ENCODE measurements around the gene TJP1.
"Not testable (repeated sequence)": the region's sequence is repeated elsewhere in the genome, so short reads cannot be mapped to it uniquely, and the experiment has no call there.

The TJP1 gene

GRCh38 chr15:29678504-29679034, 143.7 kb downstream of the TJP1 start:
- DNase-seq = no peak

GRCh38 chr15:29677871-29678461, 144.3 kb downstream of the TJP1 start:
- DNase-seq = peak; percentile 16

- no peak for DNase-seq
Observed at GRCh38 chr15:29677455-29677854, 144.8 kb downstream of the TJP1 start.

- no peak for DNase-seq
Observed at GRCh38 chr15:29676961-29677402, 145.3 kb downstream of the TJP1 start.

GRCh38 chr15:29676374-29676960, 145.8 kb downstream of the TJP1 start:
- not testable (repeated sequence) for DNase-seq

- DNase-seq = no peak
Observed at GRCh38 chr15:29675791-29676301, 146.4 kb downstream of the TJP1 start.

- peak; percentile 40 for DNase-seq
Observed at GRCh38 chr15:29674661-29675533, 147.4 kb downstream of the TJP1 start.

GRCh38 chr15:29672923-29673809, 149.1 kb downstream of the TJP1 start:
- DNase-seq = no peak

- DNase-seq = no peak
Observed at GRCh38 chr15:29672446-29672845, 149.8 kb downstream of the TJP1 start.

- DNase-seq = not testable (repeated sequence)
Observed at GRCh38 chr15:29672046-29672445, 150.2 kb downstream of the TJP1 start.

GRCh38 chr15:29670998-29671981, 151.0 kb downstream of the TJP1 start:
- DNase-seq = no peak

- no peak for DNase-seq
Observed at GRCh38 chr15:29670266-29670665, 152.0 kb downstream of the TJP1 start.

GRCh38 chr15:29669823-29670222, 152.4 kb downstream of the TJP1 start:
- DNase-seq = no peak

- peak; percentile 79 for DNase-seq
Observed at GRCh38 chr15:29668120-29668602, 154.1 kb downstream of the TJP1 start.

GRCh38 chr15:29666241-29666640, 156.0 kb downstream of the TJP1 start:
- no peak for DNase-seq

- no peak for DNase-seq
Observed at GRCh38 chr15:29665444-29666003, 156.7 kb downstream of the TJP1 start.

GRCh38 chr15:29664406-29664805, 157.9 kb downstream of the TJP1 start:
- no peak for DNase-seq

- not testable (repeated sequence) for DNase-seq
Observed at GRCh38 chr15:29657476-29657817, 164.8 kb downstream of the TJP1 start.

GRCh38 chr15:29656636-29657475, 165.4 kb downstream of the TJP1 start:
- no peak for DNase-seq

GRCh38 chr15:29652595-29652994, 169.7 kb downstream of the TJP1 start:
- no peak for DNase-seq
